Measurements from ENCODE around the gene IRF6. TPM values are rescaled to one million over a fixed set of nuclear protein-coding genes. Genes with fewer than 3 reads are reported as not detected.
A peak's percentile ranks its signal among the peaks of the same experiment; 100 is the strongest.

The IRF6 gene
- total RNA-seq, 2 donors from 2014 or later = 3.9 to 4.1 TPM

DNA sequence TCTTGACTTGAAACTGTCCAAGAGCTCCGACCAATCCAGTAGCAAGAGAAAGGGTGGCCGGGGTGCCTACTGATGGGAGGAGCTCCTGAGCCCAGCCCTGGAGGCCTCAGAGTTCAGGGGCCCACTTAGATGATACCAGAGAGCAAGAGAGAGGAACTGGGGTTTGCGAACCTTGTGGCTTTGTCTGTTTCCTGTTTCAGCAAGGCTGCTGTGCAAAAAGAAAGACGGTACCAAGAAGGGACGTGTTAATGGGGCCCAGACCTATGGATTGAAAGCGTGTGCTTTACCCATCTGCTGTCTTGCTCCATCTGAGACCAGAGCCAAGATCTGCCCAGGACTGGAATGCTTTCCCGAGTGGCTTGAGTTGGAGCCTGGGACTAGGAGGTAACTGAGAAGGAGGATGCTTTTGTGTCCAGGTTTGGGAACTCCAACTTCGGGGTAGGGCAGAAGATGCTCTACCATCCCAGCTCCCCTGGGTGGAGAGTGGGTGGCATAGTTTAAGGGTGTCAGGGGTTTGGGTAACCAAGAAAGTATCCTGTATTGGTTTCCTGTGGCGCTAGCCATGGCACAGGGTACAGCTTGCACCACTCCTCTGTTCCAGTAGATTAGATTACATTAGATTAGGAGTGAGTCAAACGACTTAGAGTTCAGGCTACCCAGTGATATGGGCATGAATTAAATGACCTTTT, 49.9 kb downstream of the IRF6 start, which contains the start of gene TRAF3IP3:
TRAF3IP3 (plus strand) TSS at position 128 of the 689 bp plus-strand sequence. CDS start 3,987 bp downstream, outside the sequence.
- peak within 1 kb of the TSS; percentile 47 for H3K4me3 ChIP-seq
- H3K9me3 ChIP-seq = no peaks in the 10 kb centered on the region
- H3K27me3 ChIP-seq (replicated peaks; ENCODE audit: insufficient read depth) = no peaks in the 10 kb centered on the region
- H3K4me1 ChIP-seq (ENCODE audit: control insufficient read depth in 1 of 2, low read depth in 2 of 2) = no peaks in the 10 kb centered on the region
- no peaks in the 10 kb centered on the region for H3K36me3 ChIP-seq
- TF ChIP-seq, protein P1, sequence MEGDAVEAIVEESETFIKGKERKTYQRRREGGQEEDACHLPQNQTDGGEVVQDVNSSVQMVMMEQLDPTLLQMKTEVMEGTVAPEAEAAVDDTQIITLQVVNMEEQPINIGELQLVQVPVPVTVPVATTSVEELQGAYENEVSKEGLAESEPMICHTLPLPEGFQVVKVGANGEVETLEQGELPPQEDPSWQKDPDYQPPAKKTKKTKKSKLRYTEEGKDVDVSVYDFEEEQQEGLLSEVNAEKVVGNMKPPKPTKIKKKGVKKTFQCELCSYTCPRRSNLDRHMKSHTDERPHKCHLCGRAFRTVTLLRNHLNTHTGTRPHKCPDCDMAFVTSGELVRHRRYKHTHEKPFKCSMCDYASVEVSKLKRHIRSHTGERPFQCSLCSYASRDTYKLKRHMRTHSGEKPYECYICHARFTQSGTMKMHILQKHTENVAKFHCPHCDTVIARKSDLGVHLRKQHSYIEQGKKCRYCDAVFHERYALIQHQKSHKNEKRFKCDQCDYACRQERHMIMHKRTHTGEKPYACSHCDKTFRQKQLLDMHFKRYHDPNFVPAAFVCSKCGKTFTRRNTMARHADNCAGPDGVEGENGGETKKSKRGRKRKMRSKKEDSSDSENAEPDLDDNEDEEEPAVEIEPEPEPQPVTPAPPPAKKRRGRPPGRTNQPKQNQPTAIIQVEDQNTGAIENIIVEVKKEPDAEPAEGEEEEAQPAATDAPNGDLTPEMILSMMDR (IDR thresholded peaks at IDR 0.05) = no peak
- DNase-seq (ENCODE audit: low spot score) (no peak), ATAC-seq (ENCODE audit: insufficient number of reproducible peaks, low FRiP score, low read depth) (no peak)
- H3K27ac ChIP-seq = no peak within 1 kb of the TSS

DNA sequence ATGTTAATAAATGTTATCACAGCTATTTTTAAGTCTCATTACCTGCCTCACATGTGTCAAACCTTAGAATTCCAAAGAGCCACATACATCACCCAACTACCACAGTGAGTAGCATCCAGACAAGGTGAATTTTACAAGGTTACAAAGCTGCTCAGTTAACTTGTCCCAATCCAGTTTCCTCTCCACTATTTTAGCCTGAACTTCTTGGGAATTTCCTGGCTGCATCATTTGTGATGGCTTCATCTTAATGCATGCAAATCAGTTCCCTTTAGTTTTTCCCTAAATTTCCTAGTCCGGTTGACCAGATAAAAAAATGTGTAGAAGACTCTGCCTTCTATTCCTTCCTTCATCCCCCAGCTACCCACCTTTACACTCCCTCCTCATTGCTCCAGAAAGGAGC, 50.7 kb downstream of the IRF6 start:
- H3K27me3 ChIP-seq (replicated peaks; ENCODE audit: insufficient read depth) = no peaks in the 10 kb centered on the region
- no peaks in the 10 kb centered on the region for H3K4me1 ChIP-seq (ENCODE audit: control insufficient read depth in 1 of 2, low read depth in 2 of 2)
- ATAC-seq (ENCODE audit: insufficient number of reproducible peaks, low FRiP score, low read depth) (no peak), DNase-seq (ENCODE audit: low spot score) (no peak)
- no peak overlapping the region for H3K27ac ChIP-seq
- H3K9me3 ChIP-seq = no peaks in the 10 kb centered on the region
- TF ChIP-seq, protein P1 (IDR thresholded peaks at IDR 0.05) = no peak
- no peak overlapping the region for H3K4me3 ChIP-seq
- H3K36me3 ChIP-seq = no peaks in the 10 kb centered on the region

DNA sequence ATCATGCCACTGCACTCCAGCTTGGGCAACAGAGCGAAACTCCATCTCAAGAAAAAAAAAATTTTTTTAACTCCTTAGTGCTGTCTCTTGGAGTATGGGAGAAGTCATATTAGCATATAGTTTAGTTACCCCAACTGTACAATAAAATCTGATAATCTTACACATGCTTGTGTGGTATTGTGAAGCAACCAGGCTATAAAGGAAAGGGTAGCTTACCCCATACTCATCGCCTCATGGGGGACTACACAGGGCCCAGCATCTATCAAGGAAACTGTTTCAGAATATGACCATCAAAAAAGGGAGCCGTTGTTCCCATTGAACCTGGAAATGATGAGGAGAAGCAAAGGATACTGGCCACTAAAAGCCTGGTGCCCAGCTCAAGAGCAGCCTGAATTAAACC, 53.1 kb downstream of the IRF6 start:
- Histone ChIP-seq H3K4me1 (ENCODE audit: control insufficient read depth in 1 of 2, low read depth in 2 of 2) (no peaks in the 10 kb centered on the region), H3K27me3 (replicated peaks; ENCODE audit: insufficient read depth) (no peaks in the 10 kb centered on the region), H3K27ac (no peak overlapping the region), H3K4me3 (no peak overlapping the region), H3K36me3 (no peaks in the 10 kb centered on the region), H3K9me3 (no peaks in the 10 kb centered on the region)
- TF ChIP-seq, protein P1 (IDR thresholded peaks at IDR 0.05) = no peak
- DNase-seq (ENCODE audit: low spot score) = no peak
- no peak for ATAC-seq (ENCODE audit: insufficient number of reproducible peaks, low FRiP score, low read depth)

DNA sequence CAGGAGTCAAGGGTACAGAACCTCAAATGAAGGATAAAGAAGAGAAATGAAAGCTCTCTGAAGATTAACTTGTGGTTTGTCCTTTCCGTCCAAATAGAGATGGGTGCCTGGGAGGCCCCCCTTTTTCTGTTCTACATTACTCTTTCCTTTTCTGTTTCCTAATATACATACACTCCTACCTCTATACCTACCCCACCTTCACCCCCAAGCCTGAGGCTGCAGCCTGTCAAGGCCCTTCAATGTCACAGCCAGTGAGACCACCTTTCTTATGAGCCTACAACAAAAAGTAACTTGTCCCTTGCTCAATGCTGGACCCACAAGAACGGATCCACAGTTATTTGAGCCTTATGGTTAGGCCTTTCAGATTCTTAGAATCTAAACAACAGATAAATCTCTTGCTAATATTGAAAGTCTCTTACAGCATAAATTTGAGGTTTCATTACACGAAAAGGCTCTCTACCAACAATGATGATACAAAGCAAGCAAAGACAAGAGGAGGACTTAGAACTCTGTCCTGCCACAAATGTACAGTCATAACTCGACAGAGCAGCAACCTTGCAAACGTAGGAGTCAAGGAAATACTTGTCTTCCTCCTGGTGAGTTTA, 54.2 kb downstream of the IRF6 start:
- TF ChIP-seq, protein P1 (IDR thresholded peaks at IDR 0.05) = no peak

DNA sequence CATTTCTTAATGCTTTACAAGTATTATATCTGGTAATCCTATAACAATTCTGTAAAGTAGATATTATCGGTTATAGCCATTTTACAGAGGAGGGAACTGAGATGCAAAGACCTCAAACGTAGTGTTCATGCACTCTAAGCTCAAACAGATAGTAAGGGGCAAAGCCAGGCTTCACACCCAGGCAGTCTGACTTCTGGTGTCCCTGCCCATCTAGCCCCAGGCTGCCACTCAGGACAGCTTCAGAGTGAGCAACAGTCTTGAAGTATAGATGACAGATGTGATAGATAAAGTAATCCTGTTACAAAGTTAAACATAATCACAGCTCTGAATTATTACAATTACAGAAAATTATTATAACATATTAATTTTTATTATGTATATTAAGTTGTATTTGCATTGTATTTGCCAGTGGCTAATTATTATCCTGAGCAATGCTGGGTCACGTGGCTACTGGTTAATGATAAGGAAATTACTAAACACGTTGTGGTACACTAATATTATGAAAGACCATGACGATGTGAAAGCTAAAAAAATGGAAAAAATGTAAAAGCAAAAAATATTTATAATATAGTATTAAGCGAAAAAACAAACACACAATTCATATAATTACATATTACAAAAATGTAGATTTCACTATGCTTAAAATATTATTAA, 56.1 kb downstream of the IRF6 start:
- DNase-seq (ENCODE audit: low spot score) = no peak
- H3K36me3 ChIP-seq = no peaks in the 10 kb centered on the region
- H3K27ac ChIP-seq = no peak overlapping the region
- H3K4me3 ChIP-seq = no peak overlapping the region
- H3K4me1 ChIP-seq (ENCODE audit: control insufficient read depth in 1 of 2, low read depth in 2 of 2) = no peaks in the 10 kb centered on the region
- H3K9me3 ChIP-seq = no peaks in the 10 kb centered on the region
- ATAC-seq (ENCODE audit: insufficient number of reproducible peaks, low FRiP score, low read depth) = no peak
- TF ChIP-seq, protein P1 (IDR thresholded peaks at IDR 0.05) = no peak
- H3K27me3 ChIP-seq (replicated peaks; ENCODE audit: insufficient read depth) = no peaks in the 10 kb centered on the region

More for the DNA sequence above, 54.2 kb downstream of the IRF6 start:
- H3K27ac ChIP-seq = no peak overlapping the region
- H3K4me3 ChIP-seq = no peak overlapping the region
- ATAC-seq (ENCODE audit: insufficient number of reproducible peaks, low FRiP score, low read depth) = no peak
- no peaks in the 10 kb centered on the region for H3K9me3 ChIP-seq
- no peaks in the 10 kb centered on the region for H3K36me3 ChIP-seq
- H3K27me3 ChIP-seq (replicated peaks; ENCODE audit: insufficient read depth) = no peaks in the 10 kb centered on the region
- DNase-seq (ENCODE audit: low spot score) = no peak
- no peaks in the 10 kb centered on the region for H3K4me1 ChIP-seq (ENCODE audit: control insufficient read depth in 1 of 2, low read depth in 2 of 2)
